WI38 (cell line): ENCODE results near the gene PTBP1.

Experiments
- H3K4me3 ChIP-seq: 2 replicates; pipeline ENCODE4 v1.5.1; 2011; ENCODE audit warnings: low read depth, mild to moderate bottlenecking, control low read depth, low read length
- TF ChIP-seq, protein P1 (sequence below): IDR thresholded peaks from 2 replicates; pipeline ENCODE4 v1.5.1; 2012; ENCODE audit warnings: low read depth, mild to moderate bottlenecking, control low read depth, low read length

Gene PTBP1

DNA sequence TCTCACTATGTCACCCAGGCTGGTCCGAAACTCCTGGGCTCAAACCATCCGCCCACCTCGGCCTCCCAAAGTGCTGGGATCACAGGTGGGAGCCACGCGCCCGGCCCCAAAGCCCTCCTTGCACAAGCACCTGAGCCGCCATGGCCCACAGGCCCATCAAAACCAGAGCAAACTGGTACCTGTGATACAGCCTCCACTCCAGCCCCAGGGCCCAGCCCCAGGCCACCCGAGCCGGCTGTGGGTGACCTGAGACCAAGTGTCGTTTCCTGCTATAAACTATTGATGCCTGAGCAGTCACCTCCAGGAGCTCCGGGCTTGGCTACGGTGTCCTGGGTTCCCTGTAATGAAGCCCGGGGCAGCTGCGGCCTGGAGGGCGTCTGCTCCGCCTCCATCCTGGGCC is 9.7 kb upstream of the PTBP1 start:
- TF ChIP-seq, protein P1, sequence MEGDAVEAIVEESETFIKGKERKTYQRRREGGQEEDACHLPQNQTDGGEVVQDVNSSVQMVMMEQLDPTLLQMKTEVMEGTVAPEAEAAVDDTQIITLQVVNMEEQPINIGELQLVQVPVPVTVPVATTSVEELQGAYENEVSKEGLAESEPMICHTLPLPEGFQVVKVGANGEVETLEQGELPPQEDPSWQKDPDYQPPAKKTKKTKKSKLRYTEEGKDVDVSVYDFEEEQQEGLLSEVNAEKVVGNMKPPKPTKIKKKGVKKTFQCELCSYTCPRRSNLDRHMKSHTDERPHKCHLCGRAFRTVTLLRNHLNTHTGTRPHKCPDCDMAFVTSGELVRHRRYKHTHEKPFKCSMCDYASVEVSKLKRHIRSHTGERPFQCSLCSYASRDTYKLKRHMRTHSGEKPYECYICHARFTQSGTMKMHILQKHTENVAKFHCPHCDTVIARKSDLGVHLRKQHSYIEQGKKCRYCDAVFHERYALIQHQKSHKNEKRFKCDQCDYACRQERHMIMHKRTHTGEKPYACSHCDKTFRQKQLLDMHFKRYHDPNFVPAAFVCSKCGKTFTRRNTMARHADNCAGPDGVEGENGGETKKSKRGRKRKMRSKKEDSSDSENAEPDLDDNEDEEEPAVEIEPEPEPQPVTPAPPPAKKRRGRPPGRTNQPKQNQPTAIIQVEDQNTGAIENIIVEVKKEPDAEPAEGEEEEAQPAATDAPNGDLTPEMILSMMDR: no peak

DNA sequence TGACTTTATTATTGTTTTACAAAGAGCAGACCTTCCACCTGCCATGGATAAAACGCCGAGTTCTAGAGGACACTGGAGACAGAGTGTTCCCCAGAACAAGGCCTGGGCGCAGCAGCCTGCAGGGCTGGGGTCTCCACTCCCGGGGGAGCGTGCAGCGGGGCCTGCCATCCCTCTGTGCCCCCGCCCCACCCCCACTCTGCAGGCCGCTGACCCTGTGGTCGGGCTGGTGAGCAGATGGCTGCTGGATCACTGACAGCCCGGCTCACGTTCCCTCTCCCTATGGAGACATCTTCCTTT is 8.6 kb upstream of the PTBP1 start:
- H3K4me3 ChIP-seq: no peak overlapping the region
- TF ChIP-seq, protein P1: no peak

More for the DNA sequence above, 9.7 kb upstream of the PTBP1 start:
- no peak overlapping the region for H3K4me3 ChIP-seq

DNA sequence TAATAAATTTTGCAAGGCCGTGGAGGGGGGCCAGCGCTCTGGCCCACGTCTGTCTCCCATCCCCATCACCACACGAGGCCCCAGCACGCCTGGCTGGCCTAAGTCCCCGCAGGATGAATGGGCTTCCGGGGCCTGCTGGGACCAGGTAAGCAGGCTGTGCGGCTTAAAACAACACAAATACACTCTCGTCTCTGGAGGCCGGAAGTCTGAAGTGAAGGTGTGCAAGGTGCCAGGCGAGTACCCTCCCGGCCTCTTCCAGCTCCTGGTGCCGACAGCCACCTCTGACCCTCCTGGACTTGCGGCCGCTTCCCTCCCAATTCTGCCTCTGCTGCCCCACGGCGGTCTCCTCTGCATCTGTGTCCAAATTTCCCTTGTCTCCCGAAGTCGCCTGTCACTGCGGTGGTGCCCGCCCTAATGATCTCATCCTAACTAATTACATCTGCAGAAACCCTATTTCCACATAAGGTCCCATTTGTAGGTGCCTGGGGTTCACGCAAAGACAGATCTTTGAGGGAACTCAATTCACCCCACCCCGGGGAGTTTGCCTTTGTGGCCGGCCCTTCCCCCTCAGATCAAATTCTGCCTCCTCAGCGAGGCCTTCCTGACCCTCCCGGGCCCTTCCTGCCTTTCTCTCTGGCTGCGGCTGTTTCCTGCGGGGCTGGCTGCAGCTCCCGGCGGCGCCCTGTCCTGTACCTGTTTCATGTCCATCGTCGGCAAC is 8.1 kb upstream of the PTBP1 start:
- TF ChIP-seq, protein P1: no peak
- no peak overlapping the region for H3K4me3 ChIP-seq

DNA sequence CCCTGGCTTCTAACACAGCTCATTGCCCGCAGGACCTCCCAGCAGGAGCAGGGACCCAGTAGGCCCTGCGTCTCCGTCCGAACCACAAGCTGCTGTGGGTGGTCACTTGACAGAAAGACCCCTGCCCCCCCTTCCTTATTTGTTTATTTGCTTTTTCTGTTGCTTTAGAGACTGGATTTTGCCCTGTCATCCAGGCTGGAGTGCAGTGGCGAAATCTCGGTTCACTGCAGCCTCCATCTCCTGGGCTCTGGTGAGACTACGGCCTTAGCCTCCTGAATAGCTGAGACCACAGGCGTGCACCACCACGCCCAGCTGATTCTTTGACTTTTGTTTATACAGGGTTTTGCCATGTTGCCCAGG is 7.6 kb upstream of the PTBP1 start:
- H3K4me3 ChIP-seq: no peak overlapping the region

DNA sequence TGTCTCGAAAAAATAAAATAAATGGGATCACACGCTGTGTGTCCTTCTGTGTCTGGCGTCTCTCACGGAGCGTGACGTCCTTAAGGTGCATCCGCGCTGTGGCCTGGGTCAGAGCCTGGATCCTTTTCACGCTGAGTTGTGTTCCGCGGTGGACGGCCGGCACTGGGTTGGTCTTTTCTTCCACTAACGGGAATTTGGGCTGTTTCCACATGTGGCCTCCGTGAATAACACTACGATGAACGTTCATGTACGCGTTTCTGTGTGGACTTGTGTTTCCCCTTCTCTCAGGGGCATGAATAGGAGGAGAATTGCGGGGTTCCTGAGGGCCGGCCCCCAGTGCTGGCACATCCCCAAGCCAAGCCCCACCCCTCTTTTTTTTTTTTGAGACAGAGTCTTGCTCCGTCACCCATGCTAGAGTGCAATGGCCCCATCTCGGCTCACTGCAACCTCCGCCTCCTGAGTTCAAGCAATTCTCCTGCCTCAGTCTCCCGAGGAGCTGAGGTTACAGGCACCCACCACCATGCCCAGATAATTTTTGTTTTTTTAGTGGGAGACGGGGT is 6.2 kb upstream of the PTBP1 start:
- H3K4me3 ChIP-seq: no peak overlapping the region
- TF ChIP-seq, protein P1: no peak

More for the DNA sequence above, 7.6 kb upstream of the PTBP1 start:
- TF ChIP-seq, protein P1: no peak

DNA sequence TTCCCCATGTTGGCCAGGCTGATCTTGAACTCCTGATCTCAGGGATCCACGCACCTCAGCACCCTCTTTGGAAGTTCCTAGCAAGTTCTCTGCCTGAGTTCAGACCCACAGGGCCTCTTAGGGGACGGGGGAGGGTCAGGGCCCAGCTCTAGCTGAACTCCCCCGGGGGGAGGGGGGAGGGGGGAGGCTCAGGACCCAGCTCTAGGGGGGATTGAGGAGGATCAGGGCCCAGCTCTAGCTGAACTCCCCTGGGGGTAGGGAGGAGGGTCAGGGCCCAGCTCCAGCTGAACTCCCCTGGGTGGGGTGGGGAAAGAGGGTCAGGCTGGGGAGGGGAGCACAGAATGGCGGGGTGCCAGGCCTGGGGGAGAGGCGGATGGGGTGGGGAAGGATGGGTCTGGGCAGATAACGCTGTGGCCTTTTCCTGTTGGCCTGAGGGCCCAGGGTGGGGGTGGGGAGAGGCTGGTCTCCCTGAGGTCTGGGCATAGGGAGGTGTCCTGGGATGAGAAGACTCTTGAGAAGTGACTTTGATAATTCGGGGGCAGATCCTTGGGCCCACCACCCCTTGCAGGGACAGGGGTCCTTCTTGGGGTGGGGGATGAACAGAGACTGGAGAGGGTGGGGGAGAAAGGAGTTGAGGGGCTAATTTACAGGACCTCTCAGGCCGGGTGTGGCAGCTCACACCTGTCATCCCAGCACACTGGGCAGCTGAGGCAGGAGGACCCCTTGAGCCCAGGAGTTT is 5.5 kb upstream of the PTBP1 start:
- H3K4me3 ChIP-seq: no peak overlapping the region
- TF ChIP-seq, protein P1: no peak

DNA sequence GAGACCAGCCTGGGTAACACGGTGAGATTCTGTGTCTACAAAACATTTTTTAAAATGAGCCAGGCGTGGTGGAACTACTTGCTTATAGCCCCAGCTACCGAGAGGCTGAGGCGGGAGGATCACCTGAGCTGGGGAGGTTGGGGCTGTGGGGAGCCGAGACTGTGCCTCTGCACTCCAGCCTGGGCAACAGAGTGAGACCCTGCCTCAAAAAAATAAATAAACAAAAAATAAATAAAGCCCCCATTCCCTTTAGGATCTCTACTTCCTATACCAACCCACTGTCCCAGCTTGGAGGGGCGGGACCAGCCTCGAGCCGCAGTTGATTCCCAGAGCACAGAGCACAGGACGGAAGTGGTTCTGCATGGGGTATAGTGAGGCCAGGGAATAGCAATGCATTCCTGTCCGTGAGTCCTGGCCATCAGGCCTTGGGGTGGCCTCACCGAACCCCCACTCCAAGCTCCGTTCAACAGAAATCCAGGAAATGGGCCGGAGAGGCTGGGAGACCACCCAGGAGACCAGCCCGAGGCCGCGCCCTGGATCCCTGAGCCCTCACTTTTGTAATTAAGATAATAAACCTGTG is 4.9 kb upstream of the PTBP1 start:
- TF ChIP-seq, protein P1: no peak

More for the DNA sequence above, 4.9 kb upstream of the PTBP1 start:
- no peak overlapping the region for H3K4me3 ChIP-seq
